Measurements from ENCODE around the gene ROBO1.
"Not testable (repeated sequence)": the region's sequence is repeated elsewhere in the genome, so short reads cannot be mapped to it uniquely, and the experiment has no call there.

ROBO1 gene

GRCh38 chr3:79543218-79543982, 224.4 kb downstream of the ROBO1 start:
- no peak for DNase-seq

DNA sequence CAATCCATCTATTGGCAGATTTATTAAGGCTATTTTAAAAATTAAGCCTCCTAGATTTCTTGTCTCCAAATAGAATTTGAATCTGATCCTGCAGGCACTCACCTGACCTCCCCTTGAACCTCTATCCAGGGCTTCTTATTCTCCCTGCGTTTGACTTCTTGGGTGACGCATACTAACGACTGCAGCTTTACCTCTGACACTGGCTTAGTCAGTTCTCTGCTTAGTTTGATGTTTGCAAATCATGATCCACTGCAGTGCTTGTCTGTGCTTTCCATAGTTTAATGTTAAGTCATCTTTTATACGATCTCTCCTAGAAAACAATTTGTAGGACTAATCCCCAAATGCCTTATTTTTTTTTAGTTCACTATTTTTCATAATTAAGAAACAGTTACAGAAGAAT, 233.1 kb downstream of the ROBO1 start:
- no peak for DNase-seq

DNA sequence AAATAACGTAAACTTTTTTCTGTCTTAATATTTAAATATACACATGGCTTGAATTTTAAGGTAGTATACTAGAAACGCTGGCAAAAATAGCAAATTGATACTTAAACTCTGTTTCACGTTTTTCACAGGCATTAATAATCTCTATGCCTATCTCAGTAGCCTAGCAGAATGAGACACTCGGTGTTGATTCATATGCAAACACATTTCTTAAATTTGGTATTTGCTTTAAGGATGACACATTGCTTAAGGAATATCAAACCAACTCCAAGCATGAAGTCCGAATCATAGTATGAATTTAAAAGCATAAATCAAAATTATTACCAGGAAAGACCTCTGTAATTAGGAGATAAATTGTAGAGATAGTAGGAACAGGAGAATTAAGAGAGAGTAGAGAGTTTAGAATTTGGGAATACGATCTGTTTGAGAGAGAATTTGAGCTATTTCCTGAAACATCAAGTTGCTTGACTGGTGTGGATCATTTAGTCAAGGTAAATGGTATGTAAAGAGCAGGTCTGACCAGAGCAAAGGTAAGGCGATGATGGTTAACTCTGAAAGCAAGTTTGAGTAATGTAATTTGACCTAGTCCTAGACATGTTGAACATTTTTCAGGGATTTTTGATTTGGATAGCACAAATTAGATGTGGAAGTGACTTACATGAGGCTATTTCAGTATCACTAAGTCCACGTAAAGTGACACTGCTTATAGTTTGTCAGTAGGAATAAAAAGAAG, 236.1 kb downstream of the ROBO1 start:
- DNase-seq, result no peak

- no peak for DNase-seq
These were observed 246.5 kb downstream of the ROBO1 start for GRCh38 chr3:79521221-79521848.

DNA sequence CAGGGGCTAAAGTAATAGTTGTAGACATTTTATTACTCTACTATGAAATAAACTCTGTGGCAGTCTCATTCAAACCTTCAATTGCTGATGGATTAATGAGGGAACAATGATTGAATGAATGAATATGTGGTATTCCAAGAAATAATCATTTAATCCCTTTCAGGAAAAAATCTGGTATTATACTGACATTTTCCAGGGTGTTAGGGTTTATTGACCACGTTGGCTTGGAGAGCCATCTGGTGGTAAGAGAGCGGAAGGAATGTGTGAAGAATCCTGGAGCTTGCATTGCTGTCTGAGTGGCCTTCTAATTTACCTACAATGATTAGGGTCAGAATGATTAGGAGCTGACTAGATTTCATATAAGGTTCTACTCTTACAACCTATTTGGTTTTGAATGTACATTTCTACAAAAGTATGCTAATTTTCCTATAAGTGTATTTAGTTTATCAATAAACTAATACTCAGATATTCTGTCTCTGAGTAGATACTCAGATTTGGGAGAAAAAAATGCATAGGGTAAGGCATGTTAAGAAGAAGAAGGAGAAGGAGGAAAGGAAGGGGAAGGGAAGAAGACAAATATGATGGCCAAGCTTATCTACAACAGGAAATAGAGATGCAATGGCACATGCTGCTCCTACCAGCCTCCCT, 249.9 kb downstream of the ROBO1 start:
- DNase-seq, result no peak

GRCh38 chr3:79516795-79517194, 251.0 kb downstream of the ROBO1 start:
- DNase-seq, result no peak

DNA sequence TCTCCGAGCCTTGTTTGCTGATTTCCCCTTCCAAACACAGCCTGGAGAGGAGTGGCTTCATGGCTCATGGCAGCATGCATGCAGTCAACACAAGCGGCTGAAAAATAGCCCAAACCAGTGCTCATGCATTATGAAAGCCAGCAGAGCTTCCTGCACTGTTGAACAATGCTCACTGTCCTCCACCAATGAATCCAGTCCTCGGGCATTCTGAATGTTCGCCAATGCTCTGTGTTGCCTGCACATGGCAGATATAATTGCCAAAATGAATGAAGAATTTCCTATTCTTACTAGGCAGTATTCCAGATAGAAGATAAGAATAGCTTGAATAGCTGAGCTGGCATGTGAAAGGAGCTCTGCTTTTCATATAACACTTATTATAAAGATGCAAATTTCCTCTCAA, 252.7 kb downstream of the ROBO1 start:
- no peak for DNase-seq

GRCh38 chr3:79514069-79514468, 253.7 kb downstream of the ROBO1 start:
- DNase-seq, result no peak

DNA sequence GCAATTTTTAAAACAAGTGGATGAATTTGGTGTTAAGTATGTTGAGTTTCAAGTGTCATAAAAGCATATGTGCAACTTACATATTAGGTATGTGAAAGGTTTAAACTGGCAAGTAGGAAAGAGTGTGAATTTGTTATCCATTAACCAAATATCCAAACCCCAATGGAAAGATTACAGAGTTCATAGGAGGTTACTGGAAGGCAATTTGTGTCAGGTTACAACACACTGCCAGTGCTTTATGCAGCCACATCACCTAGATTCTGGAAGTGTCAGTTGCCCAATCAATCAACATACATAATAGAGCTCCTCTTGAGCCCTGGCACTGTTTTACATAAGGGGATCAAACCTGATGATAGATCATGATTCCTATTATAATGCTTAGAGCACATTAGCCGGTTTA, 261.0 kb downstream of the ROBO1 start:
- no peak for DNase-seq

- not testable (repeated sequence) for DNase-seq
These were observed 265.5 kb downstream of the ROBO1 start for GRCh38 chr3:79502216-79502681.

DNA sequence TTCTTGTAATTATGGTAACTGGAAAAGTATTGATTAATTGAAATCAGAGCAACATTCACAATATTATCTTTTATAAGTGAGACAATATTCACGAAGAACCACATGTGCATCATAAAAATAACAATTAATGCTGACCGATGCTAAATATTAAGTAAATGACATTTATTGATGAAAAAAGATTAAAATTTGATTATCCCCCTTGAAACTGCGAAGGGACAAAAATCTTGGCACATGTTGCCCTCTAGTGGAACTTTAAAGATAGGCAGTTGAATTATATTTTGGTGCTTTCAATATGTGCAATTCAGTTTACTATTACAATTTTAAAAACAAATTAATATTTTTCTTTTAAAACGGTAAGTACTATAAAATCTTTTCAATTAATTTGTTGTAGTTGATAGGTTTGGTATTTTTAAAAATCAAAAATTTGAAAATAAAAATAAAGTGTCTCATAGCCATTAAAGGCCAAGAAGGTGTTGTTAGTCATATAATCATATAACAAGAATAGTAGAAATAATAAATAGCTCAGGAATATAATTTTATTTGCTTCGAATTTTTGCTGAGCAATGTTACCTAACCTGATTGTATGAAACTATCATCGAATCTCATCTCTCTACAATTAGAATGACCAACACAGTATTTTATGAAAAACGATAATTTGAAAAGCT, 270.2 kb downstream of the ROBO1 start:
- no peak for DNase-seq

DNA sequence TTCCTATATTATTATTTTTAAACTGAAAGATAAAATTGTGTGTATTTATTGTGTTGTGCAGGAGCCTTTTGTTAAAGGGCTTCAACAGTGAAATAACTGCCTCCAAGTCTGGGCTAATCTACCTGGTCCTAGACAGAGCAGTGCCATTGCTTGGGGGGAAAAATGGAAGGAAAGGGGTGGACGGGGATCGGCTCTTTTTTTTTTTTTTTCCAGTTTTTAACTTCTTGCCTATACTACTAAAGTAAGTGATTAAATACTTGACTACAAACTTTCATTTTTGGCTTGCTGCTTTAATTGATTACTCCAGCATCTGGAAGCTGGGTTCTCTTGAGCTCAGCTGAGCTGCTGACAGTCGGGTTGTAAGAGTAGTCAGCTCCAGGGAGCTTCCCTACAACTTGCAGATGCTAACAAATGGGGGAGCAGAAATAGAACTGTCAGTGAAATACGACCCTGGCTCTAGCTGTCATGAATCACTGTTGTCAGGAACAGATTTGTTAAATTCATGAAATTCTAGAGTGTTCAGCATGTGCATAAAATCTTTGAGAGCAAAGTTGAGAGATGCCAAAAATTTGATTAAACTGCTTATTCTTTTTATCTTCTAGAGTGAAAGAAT, 276.7 kb downstream of the ROBO1 start:
- DNase-seq, result no peak

GRCh38 chr3:79490165-79491028, 277.4 kb downstream of the ROBO1 start:
- DNase-seq, result no peak

GRCh38 chr3:79488407-79488806, 279.4 kb downstream of the ROBO1 start:
- DNase-seq, result no peak

- DNase-seq, result no peak
These were observed 287.1 kb downstream of the ROBO1 start for GRCh38 chr3:79480746-79481145.

GRCh38 chr3:79478620-79479019, 289.2 kb downstream of the ROBO1 start:
- no peak for DNase-seq

DNA sequence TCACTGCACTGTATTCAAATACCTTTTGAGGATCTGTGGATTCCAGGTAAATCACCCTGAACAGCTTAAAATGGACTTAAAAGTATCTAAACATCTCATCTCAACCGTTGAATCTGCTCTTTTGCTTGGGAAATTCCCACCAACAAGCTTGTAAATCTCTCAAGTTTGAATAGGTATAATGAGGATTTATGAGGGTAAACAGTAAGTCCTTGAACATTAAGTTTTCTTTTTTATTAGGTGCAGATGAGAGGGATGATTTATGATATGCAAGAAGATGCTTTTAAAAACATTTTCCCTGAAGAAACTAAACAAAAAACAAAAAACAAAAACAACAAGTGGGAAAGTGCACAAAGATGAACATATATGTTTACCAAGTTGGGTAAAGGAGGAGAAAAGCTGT, 290.6 kb downstream of the ROBO1 start:
- no peak for DNase-seq

DNA sequence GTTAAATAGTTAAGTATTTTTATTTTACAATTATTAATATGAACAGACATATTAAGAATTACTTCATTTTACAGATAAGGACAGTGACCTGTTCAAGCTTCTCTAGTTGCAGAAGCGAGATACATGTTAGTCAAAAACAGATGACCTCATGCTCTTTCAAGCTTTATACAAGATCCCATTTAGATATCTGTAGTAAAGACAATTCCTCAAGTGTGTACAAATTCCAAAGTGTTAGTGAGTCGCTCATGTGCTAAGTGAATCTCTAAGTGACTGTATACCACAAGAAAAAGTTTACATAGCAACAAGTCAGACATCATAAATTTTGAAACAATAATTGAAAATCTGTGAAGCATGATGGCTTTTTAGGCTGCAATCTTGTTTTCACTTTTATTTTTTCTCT, 293.8 kb downstream of the ROBO1 start:
- DNase-seq, result no peak

GRCh38 chr3:79467721-79468120, 300.1 kb downstream of the ROBO1 start:
- no peak for DNase-seq

DNA sequence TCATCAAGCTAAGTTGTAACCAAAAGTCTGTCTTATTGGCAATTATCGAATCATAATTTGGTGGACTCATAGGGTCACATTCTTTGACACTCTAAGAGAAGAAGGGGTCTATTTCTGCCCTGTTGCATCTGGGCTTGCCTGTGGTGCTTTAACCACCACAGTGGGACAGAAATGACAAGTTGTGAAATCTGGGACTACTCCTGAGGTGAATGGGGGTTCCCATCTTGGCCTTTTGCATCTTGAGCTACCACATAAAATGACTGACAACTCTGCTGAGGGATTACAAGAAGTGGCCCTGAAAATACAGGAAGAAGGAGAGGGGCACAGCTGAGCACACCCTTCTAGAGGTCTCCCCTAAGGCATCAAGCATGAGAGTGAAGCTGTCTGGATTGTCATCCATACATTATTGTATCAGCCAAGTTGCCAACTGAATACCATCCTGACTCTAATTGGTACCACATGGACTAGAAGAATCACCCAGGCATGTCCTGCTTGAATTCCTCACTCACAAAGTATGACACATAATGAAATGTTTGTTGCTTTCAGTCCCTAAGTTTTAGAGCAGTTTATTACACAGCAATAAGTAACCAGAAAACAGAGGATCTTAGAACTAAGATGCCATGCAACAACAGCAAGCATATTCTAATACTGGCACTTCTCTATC, 306.5 kb downstream of the ROBO1 start:
- no peak for DNase-seq

DNA sequence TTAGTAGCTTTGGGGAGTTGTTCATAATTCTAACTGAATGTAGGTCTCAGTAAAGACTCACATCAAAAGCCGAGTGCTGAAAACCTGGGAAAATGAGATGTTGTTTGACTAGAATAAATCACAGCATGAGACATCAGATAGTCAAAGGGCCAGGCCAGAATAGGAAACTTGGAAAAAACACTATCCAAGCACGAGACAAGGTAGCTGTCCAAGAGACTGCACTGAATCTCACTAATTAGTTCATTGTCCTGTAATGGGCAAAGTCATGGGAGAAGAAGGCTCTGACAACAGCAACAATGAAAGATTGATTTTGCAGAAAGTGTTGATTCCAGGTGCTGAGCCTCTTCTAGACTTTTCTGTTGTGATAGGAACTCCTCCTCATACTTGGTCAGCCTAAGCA, 314.2 kb downstream of the ROBO1 start:
- no peak for DNase-seq

Data from NCI-H2171 (cell line).